GM08714 (cell line): ENCODE data around the gene ATG2A.

ENCODE experiments used
- H3K4me3 ChIP-seq: fragments of 200-500 bp; sonication (Bioruptor generic); 2 replicates; pipeline ENCODE4 v1.5.1; 2014; ENCODE audit warnings: mild to moderate bottlenecking, low read length, inconsistent platforms
- ZNF274 ChIP-seq: IDR thresholded peaks from 2 replicates; pipeline ENCODE4 v1.6.1; 2012; ENCODE audit warnings: mild to moderate bottlenecking, low read depth, low read length

The ATG2A gene

DNA sequence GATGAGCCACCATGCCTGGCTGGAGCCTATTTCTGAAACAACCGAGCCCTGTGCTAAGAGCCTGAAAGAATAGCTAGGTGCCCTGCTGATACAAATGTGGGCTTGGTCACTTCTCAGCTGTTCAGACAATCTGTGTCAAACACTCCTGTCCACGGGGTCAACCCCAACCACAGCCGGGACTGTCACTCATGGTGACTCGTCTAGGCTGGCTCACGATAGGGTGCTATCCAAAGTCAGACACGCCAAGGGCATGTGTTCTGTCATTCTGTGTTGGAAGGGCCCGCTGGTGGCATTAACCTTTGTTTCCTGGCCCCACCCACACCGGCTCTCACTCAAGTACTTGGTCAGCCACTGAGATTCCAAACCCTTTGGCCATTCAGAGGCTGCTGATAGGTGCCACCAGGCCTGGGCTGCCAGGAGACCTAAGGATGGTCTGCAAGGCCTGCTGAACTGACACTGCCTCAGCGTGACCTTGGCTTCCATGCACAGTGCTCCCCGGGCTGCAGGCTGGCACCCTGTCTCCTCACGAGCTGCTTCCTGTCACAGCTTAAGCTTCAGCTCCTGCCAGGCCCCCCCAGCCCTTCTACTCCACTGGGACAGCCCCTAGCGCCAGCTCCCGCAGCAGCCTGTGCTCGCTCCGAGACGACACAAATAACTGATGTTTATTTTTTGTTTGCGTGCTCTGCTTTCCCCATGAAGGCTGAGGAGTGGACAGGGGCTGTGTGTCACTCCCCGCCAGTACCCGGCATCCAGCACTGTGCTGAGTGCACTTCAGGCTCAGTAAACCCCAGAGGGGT, 58.3 kb downstream of the ATG2A start:
- peak overlapping the region; percentile 7; the same call in 1 of the 2 replicates for H3K4me3 ChIP-seq
- TF ChIP-seq ZNF274, result no peak

DNA sequence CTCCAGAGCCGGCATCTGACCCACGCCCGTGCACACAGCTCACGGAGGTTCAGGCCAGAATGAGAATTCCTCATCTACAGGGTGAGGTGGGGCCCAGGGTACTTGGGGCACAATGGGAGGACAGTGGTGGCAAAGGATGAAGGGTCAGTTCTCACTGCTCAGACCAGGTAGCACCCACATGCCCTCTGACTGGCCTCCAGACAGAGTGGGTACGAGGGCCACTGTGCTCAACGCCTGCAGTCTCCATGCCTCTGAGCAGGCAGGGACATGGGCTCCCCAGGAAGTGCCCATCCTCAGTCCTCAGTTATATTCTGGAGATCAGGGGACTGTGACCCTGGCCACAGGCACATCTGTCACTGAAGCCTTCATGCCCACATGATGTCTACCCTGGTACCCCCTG, 59.5 kb downstream of the ATG2A start:
- no peak overlapping the region for H3K4me3 ChIP-seq
- TF ChIP-seq ZNF274, result no peak

DNA sequence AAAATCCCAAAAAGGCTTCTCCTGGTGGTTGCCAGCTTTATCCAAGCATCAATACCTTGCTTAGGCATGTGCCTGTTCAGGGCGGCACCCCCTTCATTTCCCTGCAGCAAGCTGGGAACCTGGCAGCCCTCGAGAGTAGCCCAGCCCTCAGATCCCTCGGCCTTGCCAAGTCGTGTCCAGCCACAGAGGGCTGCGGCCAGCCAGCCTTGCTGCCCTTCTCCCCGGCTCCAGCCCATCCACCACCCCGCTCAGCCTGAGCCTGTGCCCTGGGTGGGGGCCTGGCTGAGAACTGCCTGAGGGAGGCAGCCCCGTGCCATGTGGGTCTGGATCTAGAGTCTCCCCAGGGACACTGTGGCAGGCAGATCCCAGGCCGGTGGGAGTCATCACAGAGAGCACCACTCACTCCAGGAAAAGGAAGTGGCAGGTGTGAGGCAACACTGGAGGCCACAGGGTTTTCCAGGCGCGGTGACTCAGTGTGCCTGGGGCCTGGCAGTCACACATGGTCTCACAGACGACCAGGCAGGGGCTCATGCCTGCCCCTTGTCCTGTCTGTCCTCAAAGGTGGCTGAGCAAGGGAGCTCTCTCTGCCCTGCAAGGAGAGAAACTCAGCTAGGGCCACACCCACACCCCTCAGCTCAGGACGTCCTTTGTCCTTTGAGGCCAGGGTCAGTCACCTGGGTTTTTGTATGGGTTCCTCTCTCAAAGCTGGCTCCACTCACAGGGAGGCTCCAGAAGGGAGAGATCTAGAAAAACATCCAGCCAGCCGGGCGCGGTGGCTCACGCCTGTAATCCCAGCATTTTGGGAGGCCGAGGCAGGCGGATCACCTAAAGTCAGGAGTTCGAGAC, 60.4 kb downstream of the ATG2A start:
- H3K4me3 ChIP-seq, result no peak overlapping the region
- no peak for TF ChIP-seq ZNF274

DNA sequence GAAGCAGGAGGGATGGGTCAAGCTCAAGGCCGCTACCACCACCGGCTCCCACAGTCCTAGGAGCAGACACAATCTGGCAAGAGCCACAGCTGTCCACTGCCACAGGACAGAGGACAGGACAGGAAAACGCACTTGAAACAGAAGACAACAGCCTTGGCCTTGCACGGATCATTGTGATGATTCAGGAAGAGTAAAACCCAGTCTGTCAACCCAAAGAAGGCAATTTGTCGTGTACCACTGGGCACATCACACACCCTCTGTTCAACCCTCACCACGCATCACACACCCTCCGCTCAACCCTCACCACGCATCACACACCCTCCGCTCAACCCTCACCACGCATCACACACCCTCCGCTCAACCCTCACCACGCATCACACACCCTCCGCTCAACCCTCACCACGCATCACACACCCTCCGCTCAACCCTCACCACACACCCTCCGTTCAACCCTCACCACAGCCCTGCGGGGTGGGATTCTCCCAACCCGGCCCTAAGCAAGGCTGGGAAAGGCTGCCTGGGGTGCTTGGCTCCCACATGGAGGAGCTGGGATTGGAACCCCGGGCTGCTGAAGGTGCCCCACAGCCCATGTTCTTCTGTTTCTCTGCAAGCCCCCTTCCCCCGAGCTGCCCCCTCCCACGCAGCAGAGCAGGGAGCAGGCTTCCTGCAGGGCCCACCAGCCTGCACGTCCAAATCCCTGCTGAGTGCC, 61.3 kb downstream of the ATG2A start:
- no peak for TF ChIP-seq ZNF274
- H3K4me3 ChIP-seq, result no peak overlapping the region

DNA sequence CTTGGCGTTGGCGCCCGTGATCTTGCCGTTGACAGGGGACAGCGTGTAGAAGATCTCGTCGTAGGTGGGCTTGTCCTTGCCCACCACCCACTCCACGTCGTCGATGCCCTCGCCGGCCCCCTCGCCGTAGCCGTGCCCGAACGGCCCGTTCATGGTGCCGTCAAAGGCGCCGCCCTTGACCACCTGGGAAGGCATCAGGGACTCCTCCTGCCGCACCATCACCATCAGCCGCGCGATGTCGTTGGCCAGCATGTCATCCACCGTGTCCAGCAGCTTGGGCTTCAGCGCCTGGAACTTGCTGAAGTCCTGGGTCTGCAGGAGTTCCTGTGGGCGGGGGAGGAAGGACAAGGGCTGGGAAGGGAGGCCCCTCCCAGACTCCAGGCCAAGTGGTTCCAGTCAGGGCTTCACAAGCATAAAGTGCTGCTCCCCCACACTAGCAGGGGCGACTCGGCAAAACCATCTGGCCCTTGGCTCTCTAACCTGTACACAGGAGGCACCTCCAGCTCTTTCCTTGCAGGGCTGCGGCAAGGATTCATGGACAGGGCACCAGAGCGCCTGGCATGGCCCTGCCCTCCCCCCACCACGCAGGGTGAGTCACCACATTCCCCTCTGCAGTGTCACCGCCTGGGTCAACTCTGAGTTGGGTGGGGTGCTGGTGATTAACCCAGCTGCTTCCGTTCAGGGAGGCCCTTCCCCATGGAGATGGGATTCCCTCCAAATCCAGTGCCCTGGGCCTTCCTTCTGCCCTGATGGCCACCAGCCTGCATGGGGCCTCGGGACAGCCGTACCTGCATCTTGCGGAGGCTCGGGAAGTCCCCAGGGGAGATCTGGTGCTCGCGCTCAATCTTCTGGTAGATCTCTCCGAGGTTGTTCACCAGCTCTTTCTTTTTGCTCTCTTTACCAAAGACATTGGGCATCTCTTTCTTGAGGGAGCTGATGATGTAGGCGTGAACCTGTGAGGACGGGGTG, 62.2 kb downstream of the ATG2A start:
- TF ChIP-seq ZNF274, result no peak

DNA sequence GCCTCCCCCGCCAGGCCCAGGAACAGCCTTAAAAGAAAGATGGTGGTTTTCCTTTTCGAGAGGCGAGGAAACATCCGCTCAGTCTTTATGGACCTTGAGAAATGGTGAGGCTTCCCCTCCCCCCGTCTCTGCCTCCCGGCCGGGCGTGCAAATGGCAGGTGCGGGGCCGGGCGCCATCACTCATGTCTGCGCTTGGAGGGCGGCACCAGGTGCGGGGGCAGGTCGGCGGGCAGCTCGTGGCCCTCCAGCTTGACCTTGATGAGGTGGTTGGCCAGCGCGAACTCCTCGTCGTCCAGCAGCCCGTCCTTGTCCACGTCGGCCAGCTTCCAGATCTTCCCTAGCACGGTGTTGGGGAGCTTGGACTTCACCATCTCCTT, 62.9 kb downstream of the ATG2A start:
- no peak overlapping the region for H3K4me3 ChIP-seq
- no peak for TF ChIP-seq ZNF274

More for the DNA sequence above, 62.2 kb downstream of the ATG2A start:
- H3K4me3 ChIP-seq, result no peak overlapping the region

DNA sequence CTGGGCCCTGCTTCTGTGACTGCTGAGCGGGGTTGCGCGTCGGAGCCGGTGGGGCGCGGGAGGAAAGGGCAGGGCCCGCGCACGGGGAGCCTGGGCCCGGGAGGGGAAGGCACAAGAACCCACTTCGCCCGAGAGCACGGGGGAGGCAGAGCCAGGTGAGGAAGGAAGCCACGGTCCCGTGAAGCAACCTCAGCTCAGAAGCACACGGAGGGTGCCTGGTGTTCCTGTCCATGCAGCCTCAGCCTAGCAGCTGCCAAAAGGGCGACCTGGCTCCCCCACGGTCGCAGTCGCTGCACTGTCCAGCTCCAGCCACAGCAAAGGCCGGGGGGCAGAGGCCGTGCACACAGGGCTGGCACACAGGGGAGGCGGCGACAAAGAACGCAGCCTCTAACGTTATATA, 63.3 kb downstream of the ATG2A start:
- TF ChIP-seq ZNF274, result no peak
- no peak overlapping the region; the same call in 1 of the 2 replicates for H3K4me3 ChIP-seq

DNA sequence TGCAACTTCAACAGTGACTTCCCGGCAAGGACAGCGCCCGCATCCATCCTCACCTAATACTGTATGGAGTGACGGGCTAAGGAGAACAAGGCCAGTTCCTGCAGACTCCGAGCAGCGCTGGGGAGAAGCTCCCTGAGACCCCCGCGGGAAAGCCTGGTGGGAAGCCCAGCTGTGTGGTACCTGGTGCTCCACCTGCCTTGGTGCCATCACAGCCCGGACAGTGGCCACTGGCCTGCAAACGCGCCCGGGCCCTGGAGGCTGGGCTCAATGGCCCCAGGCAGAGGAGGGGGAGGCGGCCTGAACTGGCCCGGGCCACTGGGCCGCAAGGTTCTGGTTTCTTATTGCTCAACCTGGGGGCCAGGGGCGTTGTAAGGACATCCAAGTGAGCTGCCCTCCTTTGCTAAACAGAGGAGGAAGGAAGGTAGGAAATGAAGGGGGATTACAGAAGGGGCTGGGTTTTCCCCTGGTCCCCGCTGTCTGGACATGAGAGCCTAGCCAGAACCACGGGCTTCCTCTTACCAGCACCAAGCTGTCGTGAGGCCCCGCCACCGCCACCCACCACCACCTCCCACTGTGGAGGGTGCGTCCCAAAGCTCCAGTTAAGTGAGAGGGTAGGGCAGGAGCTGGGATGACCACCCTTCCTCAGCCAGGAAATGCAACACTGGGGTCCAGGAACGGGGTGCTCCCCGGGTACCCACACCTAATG, 64.1 kb downstream of the ATG2A start:
- H3K4me3 ChIP-seq, result no peak overlapping the region; the same call in 1 of the 2 replicates
- no peak for TF ChIP-seq ZNF274

DNA sequence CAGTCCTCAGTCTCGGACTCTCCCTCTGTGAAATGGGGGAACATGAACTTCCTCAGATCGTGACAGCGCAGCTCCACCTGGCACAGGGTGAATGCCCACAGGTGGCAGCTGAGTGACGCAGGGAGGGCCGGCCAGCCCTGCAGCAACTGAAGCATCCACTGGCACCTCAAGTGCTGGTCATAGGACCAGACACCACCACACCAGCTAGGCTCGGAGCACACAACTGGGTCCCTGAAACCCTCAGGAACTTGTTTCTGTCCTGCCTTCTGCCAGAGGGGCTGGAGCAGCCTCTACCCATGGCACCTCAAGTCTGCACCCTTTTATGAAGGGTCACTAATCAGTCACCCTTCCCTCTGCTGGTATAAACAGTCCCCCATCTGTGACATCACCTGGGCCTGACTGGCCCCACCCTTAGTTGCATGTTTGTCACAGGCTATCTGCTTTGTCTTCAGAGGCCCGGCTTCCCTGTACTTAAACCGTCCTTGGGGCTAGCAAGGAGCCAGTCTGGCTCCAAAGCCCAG, 65.1 kb downstream of the ATG2A start:
- H3K4me3 ChIP-seq, result no peak overlapping the region; the same call in 1 of the 2 replicates
- TF ChIP-seq ZNF274, result no peak

DNA sequence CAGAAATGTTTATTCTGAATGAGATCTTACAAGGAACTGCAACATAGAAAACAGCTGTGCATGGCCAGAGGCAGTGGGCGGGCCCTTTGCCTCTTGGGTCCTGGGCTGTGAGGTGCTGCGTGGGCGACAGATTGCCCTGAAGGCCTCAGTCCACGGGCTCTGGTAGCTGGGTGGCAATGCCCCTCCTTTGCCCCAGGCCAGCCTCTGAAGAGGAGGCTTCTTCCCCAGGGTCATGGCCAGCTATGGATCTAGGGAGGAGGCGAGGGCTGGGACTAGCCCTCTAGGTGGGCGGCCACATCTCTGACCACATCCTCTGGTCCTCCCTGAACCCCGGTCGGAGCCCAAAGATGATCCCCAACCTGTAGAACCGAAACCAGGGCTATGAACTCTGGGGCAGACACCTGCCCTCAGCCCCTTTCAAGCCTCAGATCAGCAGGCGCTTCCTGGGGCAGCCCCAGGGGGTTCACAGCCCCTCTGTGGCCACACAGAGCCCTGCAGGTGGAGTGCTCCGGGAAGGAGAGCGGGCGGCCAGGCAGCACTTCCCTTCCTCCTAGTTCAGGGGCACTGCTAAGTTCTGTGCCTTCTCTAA, 65.9 kb downstream of the ATG2A start:
- TF ChIP-seq ZNF274, result no peak
- no peak overlapping the region; the same call in 1 of the 2 replicates for H3K4me3 ChIP-seq

DNA sequence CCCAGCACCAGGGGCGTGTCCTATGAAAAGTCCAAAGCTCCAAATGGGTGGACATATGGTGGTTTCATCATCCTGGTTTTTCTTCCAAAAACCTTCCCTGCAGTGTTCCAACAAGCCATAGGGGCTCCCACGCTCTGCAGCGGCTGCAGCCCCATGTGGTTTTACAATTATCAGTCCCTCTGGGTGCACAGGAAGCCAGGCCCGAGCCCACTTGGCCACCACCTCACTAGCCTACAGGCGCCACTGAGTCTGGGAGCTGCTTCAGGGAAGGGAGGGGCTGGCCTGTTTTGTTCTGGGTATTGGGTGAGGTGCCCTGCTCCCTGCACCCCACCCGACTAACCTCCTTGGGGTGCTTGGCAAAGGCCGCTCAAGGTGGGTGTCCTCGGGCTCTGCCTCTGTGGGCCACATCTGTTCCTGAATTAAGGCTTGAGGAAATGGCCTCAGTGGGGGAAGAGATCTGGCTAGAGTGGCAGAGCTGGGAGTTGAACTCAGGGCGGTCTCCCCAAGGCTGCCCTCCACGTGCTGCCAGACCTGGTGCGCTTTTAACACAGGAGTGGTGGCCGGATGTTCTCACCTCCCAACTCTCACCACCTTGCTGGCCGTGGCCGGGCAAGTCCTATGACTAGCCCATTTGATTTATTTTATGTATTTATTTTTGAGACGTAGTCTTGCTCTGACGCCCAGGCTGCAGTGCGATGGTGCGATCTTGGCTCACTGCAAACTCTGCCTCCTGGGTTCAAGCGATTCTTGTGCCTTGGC, 67.2 kb downstream of the ATG2A start:
- no peak overlapping the region for H3K4me3 ChIP-seq
- TF ChIP-seq ZNF274, result no peak
